ENCODE measurements around the gene SERPINE1. TPM values are rescaled to one million over a fixed set of nuclear protein-coding genes. Genes with fewer than 3 reads are reported as not detected.
"Not testable (repeated sequence)": the region's sequence is repeated elsewhere in the genome, so short reads cannot be mapped to it uniquely, and the experiment has no call there.

The SERPINE1 gene
- total and polyA plus RNA-seq, 5 experiments from 2014 or later = 0.11 TPM; not detected in 4

GRCh38 chr7:101129603-101130117, 2.8 kb downstream of the SERPINE1 start:
- H3K36me3 Mint-ChIP-seq = no peaks in the 10 kb centered on the region
- no peak overlapping the region for H3K4me3 Mint-ChIP-seq
- no peak overlapping the region for H3K27ac Mint-ChIP-seq
- H3K9me3 Mint-ChIP-seq = no peaks in the 10 kb centered on the region
- POLR2A ChIA-PET = interaction anchor here (0.6 to 0.7 kb wide), 2 partner anchors 12 to 97 kb away, joined by 4 to 7 read pairs; no protein-coding TSS in a partner anchor
- ATAC-seq (no peak), DNase-seq (no peak)
- H3K27me3 Mint-ChIP-seq = peaks cover 19 to 86% (median 33%) of the 10 kb centered on the region in 5 donors
- H3K4me1 Mint-ChIP-seq = peaks cover 20 to 34% (median 26%) of the 10 kb centered on the region in 4 donors

GRCh38 chr7:101132626-101133600, 6.0 kb downstream of the SERPINE1 start:
- DNase-seq, H3K36me3 Mint-ChIP-seq, POLR2A ChIA-PET, H3K4me3 Mint-ChIP-seq, H3K9me3 Mint-ChIP-seq, ATAC-seq: not testable (repeated sequence)
- Mint-ChIP-seq H3K27me3 (peaks cover 6 to 76% (median 25%) of the 10 kb centered on the region in 5 donors), H3K4me1 (peaks cover 1 to 11% (median 6%) of the 10 kb centered on the region in 4 donors), H3K27ac (peak overlapping the region in 1 of 10 donors; percentile 80)

- no peak for DNase-seq
- Mint-ChIP-seq H3K36me3 (no peaks in the 10 kb centered on the region), H3K27me3 (peaks cover 6 to 71% (median 20%) of the 10 kb centered on the region in 5 donors), H3K9me3 (no peaks in the 10 kb centered on the region), H3K27ac (peak overlapping the region in 1 of 10 donors; percentile 91), H3K4me1 (peaks cover 6 to 19% (median 8%) of the 10 kb centered on the region in 4 donors), H3K4me3 (no peak overlapping the region)
- POLR2A ChIA-PET = interaction anchor here (0.5 kb wide), 1 partner anchor 75 kb away, joined by 3 read pairs; no protein-coding TSS in a partner anchor
- no peak for ATAC-seq
These were observed 6.9 kb downstream of the SERPINE1 start for GRCh38 chr7:101133621-101134398.

GRCh38 chr7:101134399-101134980, 7.6 kb downstream of the SERPINE1 start:
- H3K36me3 Mint-ChIP-seq = no peaks in the 10 kb centered on the region
- ATAC-seq = no peak
- no peak for DNase-seq
- H3K9me3 Mint-ChIP-seq = no peaks in the 10 kb centered on the region
- no peak overlapping the region for H3K4me3 Mint-ChIP-seq
- peaks cover 3 to 65% (median 20%) of the 10 kb centered on the region in 5 donors for H3K27me3 Mint-ChIP-seq
- POLR2A ChIA-PET = interaction anchor here (0.5 kb wide), 1 partner anchor 75 kb away, joined by 3 read pairs; no protein-coding TSS in a partner anchor
- peak overlapping the region in 1 of 10 donors; percentile 49 for H3K27ac Mint-ChIP-seq
- H3K4me1 Mint-ChIP-seq = peaks cover 6 to 20% (median 8%) of the 10 kb centered on the region in 4 donors

- POLR2A ChIA-PET = no interaction called here
- no peak for ATAC-seq
- Mint-ChIP-seq H3K36me3 (no peaks in the 10 kb centered on the region), H3K4me3 (peak overlapping the region in 3 of 10 donors; percentile 23 to 63 (median 56)), H3K4me1 (peaks cover 6 to 31% (median 8%) of the 10 kb centered on the region in 4 donors), H3K27ac (peak overlapping the region in 4 of 10 donors; percentile 2 to 67 (median 44)), H3K27me3 (peaks cover 0 to 39% (median 10%) of the 10 kb centered on the region in 5 donors), H3K9me3 (no peaks in the 10 kb centered on the region)
- DNase-seq = no peak
These were observed 10.8 kb downstream of the SERPINE1 start for GRCh38 chr7:101137651-101138212.

- H3K4me3 Mint-ChIP-seq = peak overlapping the region in 7 of 10 donors; percentile 2 to 64 (median 38)
- H3K9me3 Mint-ChIP-seq = no peaks in the 10 kb centered on the region
- peaks cover 1 to 37% (median 12%) of the 10 kb centered on the region in 5 donors for H3K27me3 Mint-ChIP-seq
- H3K36me3 Mint-ChIP-seq = no peaks in the 10 kb centered on the region
- peaks cover 6 to 31% (median 9%) of the 10 kb centered on the region in 4 donors for H3K4me1 Mint-ChIP-seq
- DNase-seq = peak in 9 of 10 donors; percentile 32 to 86 (median 44)
- H3K27ac Mint-ChIP-seq = peak overlapping the region in 5 of 10 donors; percentile 9 to 67 (median 43)
- peak; percentile 97 for ATAC-seq
- POLR2A ChIA-PET = no interaction called here
These were observed 11.4 kb downstream of the SERPINE1 start for GRCh38 chr7:101138213-101138870.

- Mint-ChIP-seq H3K27me3 (peaks cover 7 to 35% (median 12%) of the 10 kb centered on the region in 5 donors), H3K4me3 (no peak overlapping the region), H3K4me1 (peaks cover 9 to 31% (median 12%) of the 10 kb centered on the region in 4 donors), H3K36me3 (no peaks in the 10 kb centered on the region), H3K9me3 (no peaks in the 10 kb centered on the region), H3K27ac (peak overlapping the region in 5 of 10 donors; percentile 16 to 85 (median 58))
- ATAC-seq = no peak
- POLR2A ChIA-PET = no interaction called here
- no peak for DNase-seq
These were observed 13.4 kb downstream of the SERPINE1 start for GRCh38 chr7:101140339-101140699.

GRCh38 chr7:101140746-101141382, 14.0 kb downstream of the SERPINE1 start:
- DNase-seq (no peak), ATAC-seq (no peak)
- POLR2A ChIA-PET = interaction anchor here (0.5 kb wide), 1 partner anchor 11 kb away, joined by 7 read pairs; no protein-coding TSS in a partner anchor
- Mint-ChIP-seq H3K36me3 (no peaks in the 10 kb centered on the region), H3K27me3 (peaks cover 8 to 29% (median 15%) of the 10 kb centered on the region in 5 donors), H3K9me3 (no peaks in the 10 kb centered on the region), H3K27ac (peak overlapping the region in 3 of 10 donors; percentile 11 to 66 (median 35)), H3K4me3 (peak overlapping the region in 1 of 10 donors; percentile 14), H3K4me1 (peaks cover 9 to 31% (median 12%) of the 10 kb centered on the region in 4 donors)

- Mint-ChIP-seq H3K4me3 (peak overlapping the region in 2 of 10 donors; percentile 26 to 50), H3K4me1 (peaks cover 10 to 16% (median 16%) of the 10 kb centered on the region in 4 donors), H3K36me3 (peaks cover 0 to 2% (median 0%) of the 10 kb centered on the region in 3 donors), H3K27ac (peak overlapping the region in 2 of 10 donors; percentile 58 to 76), H3K9me3 (no peaks in the 10 kb centered on the region), H3K27me3 (peaks cover 9 to 20% (median 11%) of the 10 kb centered on the region in 5 donors)
- ATAC-seq (no peak), DNase-seq (no peak)
- POLR2A ChIA-PET = no interaction called here
These were observed 25.2 kb downstream of the SERPINE1 start for GRCh38 chr7:101151908-101152651.

- H3K27me3 Mint-ChIP-seq = peaks cover 3 to 11% (median 8%) of the 10 kb centered on the region in 5 donors
- POLR2A ChIA-PET = no interaction called here
- H3K4me1 Mint-ChIP-seq = peaks cover 10 to 16% (median 13%) of the 10 kb centered on the region in 4 donors
- DNase-seq (peak; percentile 79 to 97 (median 89)), ATAC-seq (peak; percentile 84 to 91)
- H3K4me3 Mint-ChIP-seq = peak within 1 kb of the TSS; percentile 72 to 90 (median 86)
- H3K27ac Mint-ChIP-seq = peak within 1 kb of the TSS; percentile 11 to 94 (median 90)
- H3K9me3 Mint-ChIP-seq = no peaks in the 10 kb centered on the region
- peaks cover 0 to 16% (median 6%) of the 10 kb centered on the region in 3 donors for H3K36me3 Mint-ChIP-seq
These were observed 27.2 kb downstream of the SERPINE1 start, which contains the start of gene AP1S1 for GRCh38 chr7:101153969-101154692. TSS of gene AP1S1 (plus strand) at chr7:101154476. CDS start at chr7:101154515, 39 bp downstream.
